ENCODE data around the gene ACSS2.

DNA sequence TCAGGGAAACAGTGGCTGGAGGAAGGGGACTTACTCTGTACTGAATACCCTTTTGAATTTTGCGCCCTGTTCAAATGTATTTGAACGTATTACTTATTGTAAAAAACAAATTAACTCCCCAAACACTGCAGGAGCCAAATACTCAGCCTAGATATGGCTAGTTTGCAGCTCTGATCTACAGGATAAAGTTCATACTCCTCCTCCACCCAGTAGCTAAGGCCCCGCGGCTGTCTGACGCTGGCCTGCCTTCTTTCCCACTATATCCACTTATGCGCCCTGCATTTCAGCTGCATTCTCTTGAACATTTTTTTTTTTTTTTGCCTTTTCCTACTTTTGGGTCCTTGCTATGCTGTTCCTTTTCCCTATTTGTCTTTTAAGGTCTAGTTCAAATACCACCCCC lies 72.7 kb downstream of the ACSS2 start:
- TF ChIP-seq, protein P1, sequence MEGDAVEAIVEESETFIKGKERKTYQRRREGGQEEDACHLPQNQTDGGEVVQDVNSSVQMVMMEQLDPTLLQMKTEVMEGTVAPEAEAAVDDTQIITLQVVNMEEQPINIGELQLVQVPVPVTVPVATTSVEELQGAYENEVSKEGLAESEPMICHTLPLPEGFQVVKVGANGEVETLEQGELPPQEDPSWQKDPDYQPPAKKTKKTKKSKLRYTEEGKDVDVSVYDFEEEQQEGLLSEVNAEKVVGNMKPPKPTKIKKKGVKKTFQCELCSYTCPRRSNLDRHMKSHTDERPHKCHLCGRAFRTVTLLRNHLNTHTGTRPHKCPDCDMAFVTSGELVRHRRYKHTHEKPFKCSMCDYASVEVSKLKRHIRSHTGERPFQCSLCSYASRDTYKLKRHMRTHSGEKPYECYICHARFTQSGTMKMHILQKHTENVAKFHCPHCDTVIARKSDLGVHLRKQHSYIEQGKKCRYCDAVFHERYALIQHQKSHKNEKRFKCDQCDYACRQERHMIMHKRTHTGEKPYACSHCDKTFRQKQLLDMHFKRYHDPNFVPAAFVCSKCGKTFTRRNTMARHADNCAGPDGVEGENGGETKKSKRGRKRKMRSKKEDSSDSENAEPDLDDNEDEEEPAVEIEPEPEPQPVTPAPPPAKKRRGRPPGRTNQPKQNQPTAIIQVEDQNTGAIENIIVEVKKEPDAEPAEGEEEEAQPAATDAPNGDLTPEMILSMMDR (IDR thresholded peaks at IDR 0.05) = no peak
- TF ChIP-seq POLR2A (IDR thresholded peaks at IDR 0.05) = no peak
